Liver (tissue), 9 donors: Measurements from ENCODE around the gene IER5. TPM values are rescaled to one million over a fixed set of nuclear protein-coding genes. Genes with fewer than 3 reads are reported as not detected.

Experiments
- DNase-seq: peaks from one replicate; pipeline ENCODE4 v3.0.0-alpha.2; 2017; ENCODE audit warnings: low spot score
- H3K27ac ChIP-seq, 2 donors: one replicate each; pipeline ENCODE4 v1.7.0; 2013; ENCODE audit warnings: inconsistent platforms in 2 of 2, low read length in 2 of 2, control low read depth in 1 of 2, low read depth in 1 of 2, mild to moderate bottlenecking in 1 of 2
- H3K27me3 ChIP-seq, 4 donors: one replicate each; pipeline versions ENCODE4 v1.6.1 to v1.7.0; 2013; ENCODE audit warnings: low read length in 3 of 4, inconsistent platforms in 1 of 4, mild to moderate bottlenecking in 1 of 4, moderate library complexity in 1 of 4; ENCODE audit not compliant: control insufficient read depth in 4 of 4, insufficient read depth in 4 of 4
- H3K36me3 ChIP-seq, 4 donors: one replicate each; pipeline versions ENCODE4 v1.6.1 to v1.7.0; 2013; ENCODE audit warnings: low read length in 3 of 4, mild to moderate bottlenecking in 3 of 4, low read depth in 1 of 4, moderate library complexity in 1 of 4; ENCODE audit not compliant: control insufficient read depth in 4 of 4, insufficient read depth in 3 of 4
- H3K4me1 ChIP-seq, 4 donors: one replicate each; pipeline versions ENCODE4 v1.6.1 to v1.7.0; 2013; ENCODE audit warnings: low read length in 3 of 4, mild to moderate bottlenecking in 3 of 4, moderate library complexity in 1 of 4; ENCODE audit not compliant: control insufficient read depth in 4 of 4, insufficient read depth in 4 of 4
- H3K4me3 ChIP-seq, 3 donors: one replicate each; pipeline versions ENCODE4 v1.6.1 to v1.7.0; 2013; ENCODE audit warnings: low read length in 3 of 3, control low read depth in 1 of 3, low read depth in 1 of 3, mild to moderate bottlenecking in 1 of 3
- H3K9ac ChIP-seq, 2 donors: one replicate each; pipeline ENCODE4 v1.7.0; 2013; ENCODE audit warnings: low read length in 2 of 2, mild to moderate bottlenecking in 2 of 2, moderate library complexity in 2 of 2, control low read depth in 1 of 2, low read depth in 1 of 2
- H3K9me3 ChIP-seq, 4 donors: one replicate each; pipeline versions ENCODE4 v1.6.1 to v1.7.0; 2013; ENCODE audit warnings: low read length in 3 of 4; ENCODE audit not compliant: control insufficient read depth in 4 of 4
- ATF3 ChIP-seq: IDR thresholded peaks from 2 replicates; pipeline ENCODE4 v1.6.1; 2016; ENCODE audit warnings: antibody characterized with exemption
- CTCF ChIP-seq: fragments of 150-350 bp; IDR thresholded peaks from 2 replicates; pipeline ENCODE4 v1.5.1; 2017; ENCODE audit warnings: improper control_type of control experiment, low read depth, low read length; ENCODE audit not compliant: missing input control
- EGR1 ChIP-seq, 2 donors: IDR thresholded peaks; 2 replicates each; pipeline ENCODE4 v1.6.1; 2016 to 2018; ENCODE audit warnings: antibody characterized with exemption in 2 of 2, low read depth in 2 of 2
- FOXA1 ChIP-seq: IDR thresholded peaks from 2 replicates; pipeline ENCODE4 v1.6.1; 2016; ENCODE audit warnings: antibody characterized with exemption
- FOXA2 ChIP-seq: IDR thresholded peaks from 2 replicates; pipeline ENCODE4 v1.6.1; 2016; ENCODE audit warnings: antibody characterized with exemption
- GABPA ChIP-seq, 2 donors: IDR thresholded peaks in 1 of 2; conservative IDR thresholded peaks in 1 of 2; 2 replicates each; pipeline ENCODE4 v1.6.1; 2016; ENCODE audit warnings: antibody characterized with exemption in 2 of 2, mild to moderate bottlenecking in 1 of 2, moderate library complexity in 1 of 2
- HNF4A ChIP-seq, 2 donors: conservative IDR thresholded peaks; 2 replicates each; pipeline ENCODE4 v1.6.1; 2016; ENCODE audit warnings: antibody characterized with exemption in 2 of 2, mild to moderate bottlenecking in 2 of 2
- HNF4G ChIP-seq: IDR thresholded peaks from 2 replicates; pipeline ENCODE4 v1.6.1; 2016; ENCODE audit warnings: antibody characterized with exemption
- JUND ChIP-seq, 2 donors: IDR thresholded peaks; 2 replicates each; pipeline ENCODE4 v1.6.1; 2016; ENCODE audit warnings: antibody characterized with exemption in 2 of 2
- NR2F2 ChIP-seq: IDR thresholded peaks from 2 replicates; pipeline ENCODE4 v1.6.1; 2016; ENCODE audit warnings: antibody characterized with exemption
- RAD21 ChIP-seq, 2 donors: IDR thresholded peaks; 2 replicates each; pipeline ENCODE4 v1.6.1; 2016; ENCODE audit warnings: antibody characterized with exemption in 2 of 2, mild to moderate bottlenecking in 2 of 2
- REST ChIP-seq: IDR thresholded peaks from 2 replicates; pipeline ENCODE4 v1.6.1; 2016; ENCODE audit warnings: antibody characterized with exemption, mild to moderate bottlenecking
- RXRA ChIP-seq, 2 donors: IDR thresholded peaks; 2 replicates each; pipeline ENCODE4 v1.6.1; 2017 to 2018; ENCODE audit warnings: antibody characterized with exemption in 2 of 2, mild to moderate bottlenecking in 1 of 2
- SP1 ChIP-seq: IDR thresholded peaks from 2 replicates; pipeline ENCODE4 v1.6.1; 2018; ENCODE audit warnings: antibody characterized with exemption, mild to moderate bottlenecking
- TAF1 ChIP-seq: conservative IDR thresholded peaks from 2 replicates; pipeline ENCODE4 v1.6.1; 2016; ENCODE audit warnings: antibody characterized with exemption, mild to moderate bottlenecking
- YY1 ChIP-seq: IDR thresholded peaks from 2 replicates; pipeline ENCODE4 v1.6.1; 2016; ENCODE audit warnings: antibody characterized with exemption, mild to moderate bottlenecking
- WGBS: extraction: QIAGEN DNeasy Blood & Tissue Kit; methylation state at CpG from one replicate; pipeline ENCODE4 v1.1.7; 2013; 5-methylcytosine and 5-hydroxymethylcytosine counted together
- polyA plus RNA-seq, 2 donors: library from polyadenylated mRNA; stranded (reverse) in 1 of 2; unstranded in 1 of 2; fragments of 200-250 nt in 1 of 2; fragments of >200 nt in 1 of 2; fragmentation: Nextera tagmentation in 1 of 2; extraction: Ambion mirVana in 1 of 2; gene quantifications; one replicate each; pipeline versions ENCODE4 v1.2.1 to v1.2.3, GENCODE V29; 2013 to 2015
- total RNA-seq, 2 donors: library from RNA; depleted of rRNA; stranded (reverse); fragments of >200 nt; gene quantifications; one replicate each; pipeline ENCODE4 v1.2.3, GENCODE V29; 2014
- TF ChIP-seq, protein P1 (sequence below): IDR thresholded peaks from 2 replicates; pipeline ENCODE4 v1.6.1; 2016; ENCODE audit warnings: antibody characterized with exemption
- TF ChIP-seq, protein P2 (sequence below): IDR thresholded peaks from 2 replicates; pipeline ENCODE4 v1.6.1; 2016; ENCODE audit warnings: antibody characterized with exemption
- donor health status: healthy.
- donor health status: healthy.
- donor health status: healthy.
- donor health status: healthy.
- donor health status: healthy.

The IER5 gene
- total RNA-seq (1 to 10 TPM; 2.9 to 8.4 TPM), polyA plus RNA-seq (1 to 10 TPM in 1 of 2 donors, under 1 TPM in 1; 0.56 to 1.9 TPM)

GRCh38 chr1:181088079-181089016 is at the start of gene IER5:
TSS of gene IER5 (plus strand) at chr1:181088700. CDS start at chr1:181088903, 203 bp downstream.
- Histone ChIP-seq H3K9me3 (no peaks in the 10 kb centered on the region), H3K27ac (peak within 1 kb of the TSS; percentile 79 to 89), H3K4me1 (peaks cover 0 to 34% (median 14%) of the 10 kb centered on the region in 4 donors), H3K9ac (peak within 1 kb of the TSS; percentile 63 to 67), H3K4me3 (peak within 1 kb of the TSS; percentile 72 to 86 (median 75)), H3K27me3 (no peaks in the 10 kb centered on the region), H3K36me3 (no peaks in the 10 kb centered on the region)
- peak; percentile 98 for DNase-seq
- TF ChIP-seq REST (peak; percentile 95), ATF3 (no peak), SP1 (peak; percentile 68), EGR1 (IDR thresholded peaks at IDR 0.05; ENCODE audit: low read depth in 2 of 2) (no peak), RXRA (IDR thresholded peaks at IDR 0.05) (peak; percentile 6 to 48), HNF4A (conservative IDR thresholded peaks at IDR 0.05) (peak in 1 of 2 donors; percentile 36), FOXA2 (no peak), RAD21 (IDR thresholded peaks at IDR 0.05) (peak in 1 of 2 donors; percentile 51), CTCF (no peak), NR2F2 (no peak), HNF4G (no peak), FOXA1 (no peak), TAF1 (peak; percentile 99), JUND (IDR thresholded peaks at IDR 0.05) (no peak), GABPA (IDR thresholded peaks at IDR 0.05 in 1 of 2, conservative IDR thresholded peaks at IDR 0.05 in 1 of 2) (no peak), YY1 (peak; percentile 51)
- TF ChIP-seq, protein P1, sequence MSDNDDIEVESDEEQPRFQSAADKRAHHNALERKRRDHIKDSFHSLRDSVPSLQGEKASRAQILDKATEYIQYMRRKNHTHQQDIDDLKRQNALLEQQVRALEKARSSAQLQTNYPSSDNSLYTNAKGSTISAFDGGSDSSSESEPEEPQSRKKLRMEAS = no peak
- TF ChIP-seq, protein P2, sequence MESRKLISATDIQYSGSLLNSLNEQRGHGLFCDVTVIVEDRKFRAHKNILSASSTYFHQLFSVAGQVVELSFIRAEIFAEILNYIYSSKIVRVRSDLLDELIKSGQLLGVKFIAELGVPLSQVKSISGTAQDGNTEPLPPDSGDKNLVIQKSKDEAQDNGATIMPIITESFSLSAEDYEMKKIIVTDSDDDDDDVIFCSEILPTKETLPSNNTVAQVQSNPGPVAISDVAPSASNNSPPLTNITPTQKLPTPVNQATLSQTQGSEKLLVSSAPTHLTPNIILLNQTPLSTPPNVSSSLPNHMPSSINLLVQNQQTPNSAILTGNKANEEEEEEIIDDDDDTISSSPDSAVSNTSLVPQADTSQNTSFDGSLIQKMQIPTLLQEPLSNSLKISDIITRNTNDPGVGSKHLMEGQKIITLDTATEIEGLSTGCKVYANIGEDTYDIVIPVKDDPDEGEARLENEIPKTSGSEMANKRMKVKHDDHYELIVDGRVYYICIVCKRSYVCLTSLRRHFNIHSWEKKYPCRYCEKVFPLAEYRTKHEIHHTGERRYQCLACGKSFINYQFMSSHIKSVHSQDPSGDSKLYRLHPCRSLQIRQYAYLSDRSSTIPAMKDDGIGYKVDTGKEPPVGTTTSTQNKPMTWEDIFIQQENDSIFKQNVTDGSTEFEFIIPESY = peak; percentile 21
- WGBS = 2% methylated on average over 76 of the region's 76 CpGs
